Lung microvascular endothelial cell (primary cell): ENCODE measurements around the gene CASP7. TPM values are rescaled to one million over a fixed set of nuclear protein-coding genes. Genes with fewer than 3 reads are reported as not detected.

Experiments
- DNase-seq, 2 donors: peaks; one replicate each; pipeline versions ENCODE4 v3.0.0 to v3.0.0-alpha.2; 2010; ENCODE audit warnings: low read depth in 2 of 2
- total RNA-seq: library from RNA; depleted of rRNA; stranded (reverse); fragments of >200 nt; gene quantifications from 2 replicates; pipeline ENCODE4 v1.2.1, GENCODE V29; 2014

The CASP7 gene
- total RNA-seq, 1 donor from 2014 or later, result 52.8 TPM

DNA sequence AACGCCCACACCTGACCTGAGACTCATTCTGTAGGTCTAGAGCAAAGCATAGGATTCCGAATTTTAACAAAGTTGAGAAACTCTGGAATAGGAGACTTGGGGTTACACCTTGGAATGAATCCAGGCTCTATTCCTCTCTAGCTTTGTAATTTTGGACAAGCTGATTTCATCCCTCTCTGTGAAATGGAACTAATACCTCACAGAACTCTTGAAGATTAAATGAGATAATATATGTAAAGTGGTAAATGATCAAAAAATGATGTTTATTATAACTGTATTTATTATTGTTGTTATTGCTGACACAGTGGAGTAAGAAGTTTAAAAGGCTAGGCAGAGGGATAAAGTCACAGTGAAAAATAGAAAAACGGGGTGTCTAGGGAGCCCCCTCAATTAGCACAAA, 32.3 kb downstream of the CASP7 start:
- DNase-seq, result no peak

DNA sequence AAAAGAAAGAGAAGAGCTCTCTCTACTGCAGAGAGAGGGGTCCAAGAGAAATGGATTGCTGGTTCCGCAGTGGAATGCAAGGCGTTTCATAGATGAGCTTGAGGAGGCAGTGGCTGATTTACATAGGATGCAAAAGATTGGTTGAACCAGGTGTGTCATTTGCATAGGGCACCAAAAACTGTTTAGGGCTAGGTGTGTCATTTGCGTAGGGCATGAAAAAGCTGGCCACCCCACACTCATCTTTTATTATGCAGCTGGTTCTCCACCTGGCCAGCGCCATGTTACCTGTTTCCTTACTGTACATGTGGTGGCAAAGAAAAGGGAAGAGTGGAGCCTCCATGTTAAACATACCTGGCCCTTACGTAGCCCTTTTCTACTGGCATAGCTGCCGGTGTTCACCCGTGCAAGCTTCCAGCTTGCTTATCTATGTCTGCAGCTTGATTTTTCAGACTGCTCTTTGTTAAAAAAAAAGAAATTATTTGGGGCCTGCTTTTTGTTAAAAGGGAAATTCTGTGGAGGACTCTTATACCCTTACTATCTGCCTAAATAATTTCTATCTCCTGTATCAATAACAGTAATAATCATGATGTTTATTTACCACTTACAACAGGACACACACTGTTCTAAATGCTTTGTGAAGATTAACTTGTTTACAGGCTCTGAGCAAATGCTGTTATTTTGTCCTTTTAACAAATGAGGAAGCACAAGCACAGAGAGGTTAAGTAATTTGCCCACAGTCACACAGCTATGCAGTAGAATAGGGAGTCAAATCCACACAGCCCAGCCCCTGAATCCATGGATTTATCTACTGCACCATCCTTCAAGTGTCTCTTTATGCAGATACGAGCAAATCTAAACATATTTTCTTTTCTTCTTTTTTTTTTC, 33.3 kb downstream of the CASP7 start:
- no peak for DNase-seq

DNA sequence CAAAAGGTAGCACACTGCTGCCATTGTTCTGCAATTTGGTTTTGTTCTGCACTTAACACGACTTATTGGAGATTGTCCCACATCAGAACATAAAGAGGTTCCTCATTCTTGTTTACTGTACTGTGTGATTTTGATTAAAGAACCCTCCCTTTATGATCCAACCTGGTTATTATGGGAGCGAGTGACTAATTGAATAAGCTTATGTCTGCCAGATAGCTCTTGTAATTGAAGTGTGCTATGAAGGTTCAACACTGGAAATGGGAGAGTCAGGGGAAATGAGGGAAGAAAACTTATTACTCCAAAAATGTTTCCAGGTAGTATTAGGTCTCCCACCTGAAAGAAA, 33.9 kb downstream of the CASP7 start:
- DNase-seq, result no peak

DNA sequence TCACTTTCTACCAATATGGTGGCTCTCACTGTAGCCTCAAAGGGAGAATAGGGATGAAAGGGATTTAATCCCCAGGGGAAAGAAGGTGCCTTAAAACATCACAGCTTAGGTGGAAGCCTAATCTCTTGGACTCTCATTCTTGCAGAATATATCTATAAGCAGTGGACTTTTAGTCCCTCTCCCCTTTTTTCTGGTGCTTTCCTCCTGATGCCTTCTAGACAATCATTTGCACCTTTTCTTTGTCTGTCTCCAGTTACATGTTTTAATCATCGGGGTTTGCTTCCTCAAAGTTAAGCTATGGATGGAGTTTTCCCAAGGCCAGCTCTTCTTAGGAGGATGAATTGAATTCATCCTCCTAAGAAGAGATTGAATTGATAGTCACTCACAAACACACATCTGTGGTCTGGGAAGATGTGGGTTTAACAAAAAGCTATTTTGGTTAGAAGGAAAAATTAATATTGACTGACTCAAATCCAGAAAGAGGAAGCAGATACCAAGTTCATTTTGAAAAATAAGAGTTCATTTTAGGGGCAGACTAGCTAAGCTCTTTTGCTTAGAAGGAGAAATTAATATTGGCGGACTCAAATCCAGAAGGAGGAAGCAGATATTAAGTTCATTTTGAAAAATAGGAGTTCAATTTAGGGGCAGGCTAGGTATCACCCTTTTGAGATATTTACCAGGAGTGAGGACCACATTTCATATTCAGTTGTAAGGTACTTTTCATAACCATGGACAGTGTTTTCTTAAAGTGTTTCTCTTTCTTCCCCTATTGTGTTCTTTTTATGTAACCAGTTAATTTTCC, 36.6 kb downstream of the CASP7 start:
- no peak for DNase-seq

DNA sequence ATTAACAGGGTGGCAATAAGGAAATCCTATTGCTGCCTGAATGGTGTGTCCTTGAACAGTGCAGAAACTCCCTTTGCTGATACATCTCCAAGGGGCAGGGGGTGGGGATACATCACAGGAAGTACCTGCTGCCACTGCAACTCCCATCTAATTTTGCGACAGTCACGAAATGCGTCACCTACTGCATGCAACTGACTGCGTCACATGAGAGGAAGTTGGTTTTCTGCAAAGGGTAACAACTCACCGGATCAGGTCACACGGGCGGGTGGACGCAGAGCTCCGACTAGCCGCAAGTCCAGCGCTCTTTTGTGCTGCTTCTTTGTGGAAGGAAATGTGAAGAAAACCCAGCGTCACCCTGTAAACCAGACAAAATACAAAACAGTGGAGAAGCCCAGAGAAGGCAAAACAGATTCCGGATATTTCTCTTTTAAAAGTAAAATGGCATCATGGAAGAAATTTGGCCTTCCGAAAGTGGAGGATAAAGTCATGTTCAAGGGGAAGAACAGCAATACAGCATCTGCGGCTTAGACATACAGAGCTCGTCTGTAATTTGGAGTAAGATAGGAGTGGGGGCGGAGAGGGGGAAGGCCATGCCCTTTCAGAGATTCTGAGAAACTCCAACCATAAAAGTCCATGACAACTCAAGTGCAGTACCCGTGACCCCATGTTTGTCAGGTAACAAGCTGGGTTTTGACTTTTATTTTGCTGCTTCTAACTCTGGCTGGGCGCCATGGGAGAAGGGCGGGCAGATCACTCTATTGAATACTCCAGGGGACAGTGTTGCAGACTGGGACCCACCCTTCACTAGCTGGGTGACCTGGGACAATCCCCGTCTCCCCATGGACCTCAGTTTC, 39.5 kb downstream of the CASP7 start:
- no peak for DNase-seq

DNA sequence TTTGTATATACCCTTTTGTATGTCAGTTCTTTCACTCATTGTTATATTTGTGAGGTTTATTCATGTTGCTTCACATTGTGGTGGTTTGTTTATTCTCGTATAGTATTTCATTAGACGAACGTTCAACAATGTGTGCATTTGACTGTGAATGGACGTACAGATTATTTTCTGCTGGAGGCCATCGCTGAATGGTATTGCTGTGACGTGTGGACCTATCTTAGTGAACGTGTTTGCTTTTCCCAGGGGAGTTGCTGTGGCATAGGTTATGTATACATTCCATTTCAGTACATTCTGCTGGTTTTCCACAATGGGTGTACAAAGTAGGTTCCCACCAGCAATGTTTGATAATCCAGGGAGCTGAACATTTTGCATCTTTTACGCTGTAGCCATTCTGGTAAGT, 40.7 kb downstream of the CASP7 start:
- no peak for DNase-seq

DNA sequence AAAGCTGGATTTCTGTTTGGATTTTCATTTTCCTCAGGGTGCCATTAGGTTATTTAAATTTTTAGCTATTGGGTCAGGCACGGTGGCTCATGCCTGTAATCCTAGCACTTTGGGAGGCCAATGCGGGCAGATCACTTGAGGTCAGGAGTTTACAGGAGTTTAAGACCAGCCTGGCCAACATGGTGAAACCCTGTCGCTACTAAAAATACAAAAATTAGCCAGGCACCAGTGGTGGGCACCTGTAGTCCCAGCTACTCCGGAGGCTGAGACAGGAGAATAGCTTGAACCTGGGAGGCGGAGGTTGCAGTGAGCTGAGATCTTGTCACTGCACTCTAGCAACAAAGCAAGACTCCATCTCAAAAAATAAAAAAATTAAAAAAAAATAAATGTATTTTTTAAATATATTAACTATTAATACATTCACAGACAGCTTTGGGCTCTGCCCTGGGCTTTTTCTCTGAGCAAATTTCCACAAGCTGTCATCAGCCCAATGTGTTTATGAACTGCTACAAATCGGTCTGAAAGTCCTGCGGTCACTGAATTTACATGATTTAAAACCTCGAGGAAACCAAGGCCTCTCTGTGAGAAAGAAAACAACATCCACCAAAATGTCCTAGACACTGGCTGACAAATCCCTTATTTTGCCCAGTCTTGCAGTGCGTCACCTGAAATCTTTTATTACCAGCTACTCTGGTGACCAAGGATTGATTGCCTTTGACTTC, 52.6 kb downstream of the CASP7 start:
- DNase-seq, result no peak

DNA sequence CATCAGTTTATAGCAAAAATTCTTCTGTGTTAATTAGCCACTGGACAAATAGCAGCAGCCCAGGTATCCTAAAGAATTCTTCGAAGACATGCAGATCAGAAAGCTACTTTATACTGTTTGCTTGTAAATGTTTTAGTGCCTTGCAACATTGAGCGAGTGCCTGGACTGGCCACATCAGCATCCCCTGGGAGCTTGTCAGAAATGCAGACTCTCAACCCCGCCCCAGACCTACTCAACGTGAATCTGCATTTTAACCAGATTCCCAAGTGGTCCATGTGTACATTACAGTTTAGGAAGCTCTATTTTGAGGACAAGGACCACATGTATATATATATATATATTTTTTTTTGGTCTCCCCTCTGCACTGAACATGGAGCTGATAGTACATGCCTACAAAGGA, 53.3 kb downstream of the CASP7 start:
- no peak for DNase-seq

DNA sequence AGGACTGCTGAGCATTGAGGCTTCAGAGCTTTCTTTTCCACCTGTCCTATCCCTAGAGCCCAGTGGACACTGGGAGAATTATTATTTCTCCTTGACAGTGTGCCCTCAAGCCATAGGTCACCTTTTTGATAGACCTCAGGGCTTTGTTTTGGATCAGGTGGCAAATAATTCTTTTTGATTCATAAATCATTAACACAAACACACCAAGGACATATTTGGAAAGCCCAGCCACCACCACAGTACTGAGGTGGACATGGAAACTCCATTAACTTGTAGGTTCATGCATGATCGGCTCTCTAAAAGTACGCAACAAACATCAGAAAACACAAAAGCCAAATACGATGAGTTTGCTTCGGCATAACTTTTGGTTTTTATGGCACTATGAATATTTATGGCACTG, 53.9 kb downstream of the CASP7 start:
- no peak for DNase-seq

DNA sequence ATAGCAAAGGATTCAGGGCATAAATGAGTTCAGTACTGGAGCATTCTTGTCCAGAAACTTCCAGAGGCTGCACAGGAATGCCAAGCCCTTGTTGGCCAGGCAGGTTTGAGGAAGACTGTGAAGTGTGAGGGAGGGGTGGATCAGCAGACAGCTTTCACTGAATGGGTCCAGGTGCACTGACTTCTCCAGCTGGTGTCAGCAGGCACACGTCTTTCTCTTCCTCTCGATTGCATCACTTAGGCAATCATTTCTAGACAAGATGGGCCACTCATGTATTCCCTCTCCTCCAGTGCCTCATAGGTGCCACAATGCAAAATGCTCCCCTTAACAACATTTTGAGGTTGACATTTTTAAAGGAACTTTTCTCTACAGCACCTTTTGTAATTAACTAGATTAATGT, 56.2 kb downstream of the CASP7 start:
- no peak for DNase-seq

DNA sequence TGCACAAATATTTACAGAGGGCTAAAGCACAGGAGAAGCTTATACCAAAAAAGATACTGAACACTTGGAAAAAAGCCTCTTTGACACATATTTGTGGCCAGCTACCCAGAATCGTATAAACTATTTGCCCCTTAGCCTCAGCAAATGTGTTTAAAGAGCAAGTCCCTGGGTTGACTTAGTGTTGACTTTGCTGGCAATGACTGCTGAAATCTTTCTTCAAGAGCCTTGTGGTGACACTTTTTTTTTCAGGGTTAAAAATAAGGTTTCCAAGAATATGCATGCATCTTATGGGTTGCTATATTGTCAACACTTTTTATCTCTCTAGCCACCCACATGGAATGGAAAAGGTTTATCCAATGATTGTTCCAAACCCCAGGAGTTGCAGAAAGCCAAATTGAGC, 56.9 kb downstream of the CASP7 start:
- no peak for DNase-seq

DNA sequence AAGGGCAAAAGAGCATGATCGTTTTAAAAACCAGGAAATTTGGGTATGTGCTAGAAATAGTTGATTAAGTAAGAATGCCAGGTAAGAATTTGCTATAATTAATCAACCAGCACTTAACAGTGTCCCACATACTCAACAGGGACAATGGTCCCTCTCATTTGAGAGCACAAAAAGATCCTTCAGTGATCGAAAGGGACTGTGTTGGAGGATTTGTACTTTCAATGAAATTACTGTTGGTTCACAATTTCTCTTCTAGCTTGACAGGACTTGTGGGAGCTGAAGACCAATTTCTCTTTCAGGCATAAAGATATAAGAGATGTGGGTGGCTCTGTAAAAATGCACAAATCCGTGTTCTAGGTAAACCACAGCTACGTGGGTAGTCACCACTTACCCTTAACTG, 59.3 kb downstream of the CASP7 start:
- DNase-seq, result no peak

DNA sequence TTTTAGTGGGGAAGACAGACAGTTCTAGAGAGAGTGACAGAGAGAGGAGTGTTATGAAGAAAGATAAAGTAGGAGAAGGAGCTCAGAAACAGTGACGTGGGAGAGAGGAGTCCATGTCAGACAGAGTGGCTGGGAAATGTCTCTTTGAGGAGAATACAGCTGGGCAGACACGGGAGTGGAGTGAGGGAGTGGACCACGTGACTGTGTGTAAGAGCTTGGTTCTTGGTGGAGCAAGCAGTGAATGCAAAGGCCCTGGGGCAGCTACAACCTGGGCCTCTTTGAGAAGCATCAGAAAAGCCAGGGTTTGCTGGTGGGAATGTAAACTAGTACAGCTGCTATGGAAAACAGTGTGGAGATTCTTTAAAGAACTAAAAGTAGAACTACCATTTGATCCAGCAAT, 59.9 kb downstream of the CASP7 start:
- no peak for DNase-seq

DNA sequence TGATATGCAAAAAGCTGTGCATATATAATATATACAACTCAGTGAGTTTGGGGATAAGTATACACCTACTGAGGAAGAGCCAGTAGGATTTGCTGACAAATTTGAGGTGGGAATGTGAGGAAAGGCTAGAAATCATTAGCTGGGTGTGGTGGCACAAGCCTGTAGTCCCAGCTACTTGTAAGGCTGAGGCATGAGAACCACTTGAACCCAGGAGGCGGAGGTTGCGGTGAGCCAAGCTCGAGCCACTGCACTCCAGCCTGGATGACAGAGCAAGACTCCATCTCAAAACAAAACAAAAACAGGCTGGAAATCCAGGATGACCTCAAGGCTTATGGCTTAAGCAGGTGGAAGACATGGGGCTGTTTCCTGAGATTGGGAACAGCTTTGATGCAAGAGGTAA, 61.1 kb downstream of the CASP7 start:
- DNase-seq, result no peak

DNA sequence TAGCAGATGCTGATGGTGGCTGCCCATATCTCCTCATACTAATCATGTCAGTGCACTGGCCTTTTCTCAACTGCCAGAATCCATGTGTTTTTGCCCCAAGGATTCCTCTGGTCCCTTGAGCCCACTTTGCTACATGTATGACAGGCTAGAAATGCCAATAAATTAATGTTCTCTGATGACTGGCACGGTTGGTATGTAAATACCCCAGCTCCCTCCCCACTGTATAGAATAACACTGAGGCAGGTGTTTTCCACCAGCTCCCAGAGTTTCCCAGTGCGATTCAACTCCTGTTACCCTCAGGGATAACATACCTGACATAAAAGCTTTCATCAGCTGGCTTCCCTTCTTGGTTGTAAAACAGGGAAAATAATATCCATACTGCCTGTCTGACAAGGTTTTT, 62.8 kb downstream of the CASP7 start:
- no peak for DNase-seq

DNA sequence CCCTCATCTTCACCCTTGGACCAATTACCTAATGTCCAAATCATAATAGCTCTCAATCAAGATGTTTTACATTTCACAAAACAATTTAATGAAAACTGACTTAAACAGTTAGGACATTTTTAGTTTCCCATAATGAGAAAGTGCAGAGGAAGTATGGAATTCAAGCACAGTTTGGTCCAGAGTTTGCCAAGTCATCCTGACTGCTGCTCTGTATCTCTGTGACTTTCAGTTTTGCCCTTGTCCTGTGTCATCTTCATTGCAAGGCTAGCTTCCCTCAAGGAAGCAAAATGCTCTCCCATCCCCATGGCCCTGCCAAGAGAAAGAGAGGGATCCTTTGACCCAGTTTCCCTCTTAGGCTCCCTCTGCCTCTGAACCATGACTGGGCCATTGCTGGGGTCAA, 63.9 kb downstream of the CASP7 start:
- no peak for DNase-seq

DNA sequence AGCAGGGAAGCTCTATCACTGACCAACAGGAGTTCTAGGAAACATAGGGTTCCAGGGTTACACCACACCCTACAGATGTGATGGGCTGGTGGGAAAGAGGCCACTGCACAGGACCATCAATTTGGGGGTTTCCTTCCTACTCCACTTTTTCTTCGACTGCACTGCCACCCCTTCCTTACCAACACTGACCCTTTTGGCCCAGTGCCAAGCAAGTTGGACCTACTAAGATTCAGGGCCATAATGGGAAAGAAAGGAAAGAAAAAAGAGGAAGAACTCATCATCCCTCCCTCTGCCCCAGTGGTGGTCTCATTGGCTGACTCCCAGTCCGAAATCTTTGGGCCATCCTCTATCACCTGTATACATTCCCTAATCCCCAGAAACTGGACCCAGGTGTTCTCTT, 65.7 kb downstream of the CASP7 start:
- no peak for DNase-seq

DNA sequence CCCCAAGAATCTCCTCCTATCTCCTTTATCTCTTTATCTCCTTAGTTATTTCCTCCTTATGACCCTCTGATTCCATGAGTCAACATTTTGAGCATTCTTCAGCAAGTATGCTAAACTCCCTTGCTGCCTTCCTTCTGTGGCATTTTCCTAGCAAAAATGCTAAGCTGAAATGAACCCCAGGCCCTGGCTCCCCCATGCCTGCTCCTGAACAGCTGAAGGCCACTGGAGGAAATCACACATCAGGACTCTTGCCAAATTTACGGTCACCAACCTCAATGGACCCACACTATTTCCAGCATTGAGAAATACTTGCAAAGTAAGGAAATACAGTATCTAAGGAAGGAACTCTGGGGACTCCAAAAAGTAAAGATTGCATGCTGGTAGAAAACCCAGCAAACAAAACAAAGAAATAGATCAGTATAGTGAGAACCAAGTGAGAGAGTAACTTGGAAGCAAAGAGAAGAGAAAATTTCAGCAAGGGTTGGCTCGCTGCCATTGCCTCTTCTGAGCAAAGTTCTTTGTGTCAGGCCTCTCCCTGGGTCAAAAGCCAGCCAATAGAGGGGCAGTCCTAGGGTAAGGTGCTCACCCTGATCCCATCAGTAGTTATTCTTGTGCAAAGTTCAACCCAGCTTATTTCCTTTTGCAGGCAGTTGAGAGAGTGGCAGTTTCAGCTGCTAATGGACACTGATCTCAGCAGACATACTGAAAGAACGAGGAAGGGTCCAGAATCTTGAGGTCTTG, 66.7 kb downstream of the CASP7 start:
- DNase-seq, result no peak

DNA sequence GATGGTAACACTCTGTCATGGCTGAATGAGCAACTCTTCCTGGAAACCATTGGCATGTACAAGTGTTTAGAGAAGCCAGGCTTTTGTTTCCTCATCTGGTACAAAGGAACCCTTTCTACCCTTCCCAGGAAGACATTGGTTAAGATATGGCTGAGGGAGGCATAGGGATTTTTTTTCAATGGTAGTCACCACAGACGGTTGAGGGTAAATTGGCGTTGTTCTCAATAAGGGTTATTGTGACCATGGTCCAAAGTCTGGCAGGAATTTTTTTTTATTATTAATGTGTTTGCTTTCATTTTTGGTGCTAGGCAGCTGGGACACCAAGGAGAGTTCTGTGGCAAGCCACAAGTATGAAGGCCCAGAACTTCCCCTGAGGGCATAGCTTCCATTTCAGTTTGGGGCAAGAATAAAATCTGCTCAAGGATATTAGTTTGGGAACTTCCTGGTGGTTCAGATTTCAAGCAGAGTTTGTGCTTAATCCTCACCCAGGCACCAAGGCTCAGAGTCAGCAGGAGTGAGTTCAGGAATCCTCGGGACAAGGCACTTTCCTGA, 71.5 kb downstream of the CASP7 start, which contains the start of gene PLEKHS1:
PLEKHS1 (plus strand) TSS at position 502 of the 552 bp plus-strand sequence. CDS start 3,596 bp downstream, outside the sequence.
- DNase-seq, result no peak

DNA sequence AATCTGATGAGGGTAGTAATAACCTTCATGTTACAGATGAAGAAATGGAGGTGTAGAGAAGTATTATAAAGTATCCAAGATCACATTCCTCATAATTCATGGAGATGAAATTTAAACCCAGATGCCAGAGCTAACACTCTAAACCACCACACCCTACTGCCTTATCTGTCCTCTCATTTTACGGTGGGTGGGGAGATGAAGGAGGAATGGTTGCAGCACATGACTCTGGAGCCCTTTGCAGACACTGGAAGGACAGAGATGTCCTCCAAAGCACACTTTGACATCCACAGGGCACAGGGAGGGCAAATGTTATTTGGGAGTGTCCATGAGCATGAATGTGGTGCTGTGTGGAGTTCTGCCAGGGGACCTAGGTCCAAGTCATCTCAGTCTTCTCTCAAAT, 72.8 kb downstream of the CASP7 start:
- no peak for DNase-seq
